GM18505 (cell line): ENCODE data around the gene TMEM263.

ENCODE experiments used
- ATAC-seq: cut with Tn5 transposase; IDR thresholded peaks from one replicate; pipeline ENCODE4 v1.9.1; 2021; ENCODE audit not compliant: unreplicated experiment
- POLR2A ChIP-seq: IDR thresholded peaks from 4 replicates; pipeline ENCODE4 v1.6.1; 2011; ENCODE audit warnings: borderline replicate concordance; ENCODE audit not compliant: insufficient read depth, insufficient read length; ENCODE audit errors: extremely low read depth

The TMEM263 gene

DNA sequence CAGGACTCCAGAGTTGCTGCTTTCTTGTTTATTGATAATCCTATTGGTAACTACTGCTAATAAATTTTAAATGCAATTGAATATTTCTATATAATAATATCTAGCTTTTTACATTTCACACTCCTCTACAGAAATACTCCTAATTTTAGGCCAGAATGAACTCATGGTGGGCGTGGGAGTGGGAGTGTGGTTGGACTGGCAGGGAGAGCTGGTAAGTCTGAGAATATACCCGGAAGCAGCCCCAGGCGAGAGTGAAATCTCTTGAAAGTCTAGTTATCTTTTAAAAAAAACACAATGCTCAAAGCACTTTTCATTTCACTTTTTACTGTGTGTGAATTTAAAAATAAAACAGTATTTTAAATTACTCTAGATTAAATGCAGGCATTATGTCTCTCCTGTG, 4.7 kb downstream of the TMEM263 start:
- TF ChIP-seq POLR2A, result no peak
- ATAC-seq, result no peak

DNA sequence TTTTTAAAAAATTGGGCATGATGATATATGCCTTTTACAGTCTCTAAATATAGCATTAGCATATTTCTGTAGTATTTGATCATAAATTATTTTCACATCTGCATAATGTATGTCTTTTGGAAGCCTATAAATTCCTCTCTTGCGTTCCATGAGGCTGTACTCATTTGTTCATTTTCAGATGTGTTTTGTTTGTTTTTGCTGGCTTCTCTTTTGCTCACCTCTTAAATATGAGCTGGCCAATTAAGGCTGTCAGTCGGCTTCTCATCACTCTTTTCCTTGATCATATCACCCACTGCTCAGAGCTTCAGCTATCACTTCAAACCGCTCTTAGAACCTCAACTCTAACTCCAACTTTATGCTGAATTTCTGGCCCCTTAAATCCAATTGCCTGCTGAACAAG, 6.6 kb downstream of the TMEM263 start:
- ATAC-seq, result no peak

DNA sequence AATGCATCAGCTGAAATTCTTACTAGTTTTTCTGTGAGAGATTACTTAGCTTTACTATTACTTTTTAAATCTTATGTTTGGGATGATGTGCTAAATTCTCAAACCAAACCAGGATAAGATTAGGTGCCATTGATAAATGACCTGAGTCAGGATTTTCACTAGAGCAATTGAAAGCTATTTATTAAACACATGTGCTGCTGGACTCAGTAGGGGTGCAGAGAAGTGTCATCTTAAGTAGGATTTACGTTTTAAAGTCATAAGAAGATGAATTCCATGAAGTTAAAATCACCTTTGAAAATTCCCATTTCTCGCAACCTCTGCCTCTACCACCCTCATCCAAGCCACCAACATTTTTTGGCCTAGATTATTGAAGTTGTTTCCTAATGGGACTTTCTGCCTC, 8.8 kb downstream of the TMEM263 start:
- no peak for ATAC-seq
- TF ChIP-seq POLR2A, result no peak

More for the DNA sequence above, 6.6 kb downstream of the TMEM263 start:
- TF ChIP-seq POLR2A, result no peak

DNA sequence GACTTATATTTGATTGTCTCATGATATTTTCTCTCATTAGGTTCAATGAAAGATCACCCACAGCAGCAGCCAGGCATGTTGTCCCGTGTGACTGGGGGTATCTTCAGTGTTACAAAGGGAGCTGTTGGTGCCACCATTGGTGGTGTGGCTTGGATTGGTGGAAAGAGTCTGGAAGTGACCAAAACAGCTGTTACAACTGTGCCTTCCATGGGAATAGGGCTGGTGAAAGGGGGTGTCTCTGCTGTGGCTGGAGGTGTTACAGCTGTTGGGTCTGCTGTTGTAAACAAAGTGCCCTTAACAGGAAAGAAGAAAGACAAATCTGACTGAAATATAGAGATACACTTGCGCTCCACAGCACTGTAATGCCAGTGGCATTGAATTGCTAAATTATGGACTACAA, 15.4 kb downstream of the TMEM263 start:
- TF ChIP-seq POLR2A, result no peak
- ATAC-seq, result no peak

DNA sequence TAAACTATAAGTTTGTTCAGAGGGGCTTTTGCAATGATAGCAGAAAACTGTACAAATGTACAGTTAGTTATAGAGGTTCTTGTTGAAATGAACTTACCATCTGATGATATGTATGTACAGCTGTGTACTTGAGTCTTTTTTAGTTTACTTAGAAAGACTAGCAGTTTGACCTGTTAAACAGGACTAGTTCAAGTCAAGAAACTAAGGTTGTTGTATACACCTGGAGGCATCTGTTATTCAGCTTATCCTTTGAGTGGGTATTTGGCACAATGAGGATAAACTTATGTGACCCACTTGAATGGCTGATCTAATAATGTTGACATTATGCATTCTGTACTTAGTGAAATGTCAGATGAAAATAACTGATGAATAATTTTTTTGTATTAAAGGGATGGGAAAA, 17.8 kb downstream of the TMEM263 start:
- no peak for TF ChIP-seq POLR2A
- no peak for ATAC-seq

DNA sequence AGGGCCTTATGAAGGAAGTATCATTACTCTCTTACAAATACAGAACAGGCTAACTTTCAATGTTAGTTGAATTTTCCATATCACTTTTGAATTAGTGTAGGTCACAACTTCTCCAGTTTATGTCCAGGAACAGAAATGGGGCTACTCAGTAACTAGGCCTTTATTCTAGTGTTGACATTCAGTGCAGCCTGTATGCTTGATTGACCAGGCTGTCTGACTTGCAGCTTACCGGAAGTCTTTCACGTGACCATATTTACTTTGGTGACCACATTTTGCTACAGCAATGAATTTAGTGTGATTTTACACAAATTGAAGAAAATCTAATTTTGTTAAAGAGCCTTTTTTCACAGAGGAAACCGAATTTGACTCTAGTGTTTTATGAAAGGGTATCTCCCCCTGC, 18.8 kb downstream of the TMEM263 start:
- no peak for TF ChIP-seq POLR2A
- peak; percentile 85 for ATAC-seq

DNA sequence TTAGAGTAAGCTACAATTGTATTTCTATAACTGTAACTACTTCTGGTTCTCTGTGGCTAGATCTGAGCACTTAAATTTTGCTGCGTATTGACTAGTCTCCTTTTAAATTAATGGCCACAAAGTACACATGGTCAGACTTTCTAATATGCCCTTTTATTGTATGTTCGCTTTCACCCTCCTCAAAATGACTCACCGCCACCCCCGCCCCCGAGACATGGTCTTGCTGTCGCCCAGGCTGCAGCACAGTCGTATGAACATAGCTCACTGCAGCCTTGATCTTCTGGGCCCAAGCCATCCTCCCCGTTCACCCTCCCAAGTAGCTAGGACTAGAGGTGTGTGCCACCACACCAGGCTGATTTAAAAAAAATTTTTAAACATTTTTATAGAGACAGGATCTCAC, 19.4 kb downstream of the TMEM263 start:
- no peak for ATAC-seq
- TF ChIP-seq POLR2A, result no peak

DNA sequence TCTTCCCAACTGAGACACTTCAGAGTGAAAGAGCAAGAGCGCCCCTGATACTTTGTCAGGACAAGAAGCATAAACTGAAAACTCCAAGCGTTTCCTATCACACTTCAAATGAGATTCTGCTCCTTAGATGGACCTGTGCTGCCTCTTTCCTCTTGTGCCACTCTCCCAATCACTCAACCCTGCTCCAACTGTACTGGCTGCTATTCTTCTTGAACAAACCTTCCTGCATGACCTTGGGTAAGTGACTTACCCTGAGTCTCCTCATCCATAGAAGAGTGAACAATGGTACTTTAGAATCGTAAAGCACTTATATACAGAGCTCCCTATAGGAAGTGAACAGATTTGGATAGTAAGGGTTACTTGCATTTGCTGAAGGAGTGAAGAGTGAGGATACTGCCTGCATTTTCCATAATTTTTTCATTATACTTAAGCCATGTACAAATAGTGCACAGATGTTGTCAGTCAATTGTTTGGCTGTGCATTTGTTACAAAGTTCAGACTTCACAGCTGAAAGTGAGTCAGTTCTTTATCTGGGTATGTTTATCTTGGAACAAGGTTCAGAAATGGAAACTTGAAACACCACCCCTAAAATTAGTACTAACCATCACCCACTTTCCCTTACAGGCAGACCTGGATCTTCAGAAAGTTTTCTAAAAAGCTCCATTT, 20.4 kb downstream of the TMEM263 start:
- TF ChIP-seq POLR2A, result no peak
- ATAC-seq, result no peak

DNA sequence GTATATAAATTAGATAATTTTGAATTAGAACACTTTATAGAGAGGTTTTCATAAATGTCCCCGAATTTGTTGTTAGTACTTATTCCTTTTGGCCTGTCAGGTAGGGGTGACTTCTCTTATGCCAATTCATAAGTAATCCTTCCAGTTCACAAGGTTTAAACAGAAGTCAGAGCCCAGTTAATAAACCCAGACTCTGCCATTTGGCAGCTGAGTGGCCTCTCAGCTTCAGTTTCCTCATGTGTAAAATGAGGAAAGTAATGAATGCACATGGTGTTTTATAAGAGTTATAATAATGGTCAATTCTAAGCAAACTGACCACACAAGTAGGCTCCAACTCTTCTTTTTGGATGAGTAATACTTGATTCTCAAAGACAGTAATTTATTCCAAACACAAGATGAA, 21.0 kb downstream of the TMEM263 start:
- no peak for ATAC-seq
- no peak for TF ChIP-seq POLR2A

DNA sequence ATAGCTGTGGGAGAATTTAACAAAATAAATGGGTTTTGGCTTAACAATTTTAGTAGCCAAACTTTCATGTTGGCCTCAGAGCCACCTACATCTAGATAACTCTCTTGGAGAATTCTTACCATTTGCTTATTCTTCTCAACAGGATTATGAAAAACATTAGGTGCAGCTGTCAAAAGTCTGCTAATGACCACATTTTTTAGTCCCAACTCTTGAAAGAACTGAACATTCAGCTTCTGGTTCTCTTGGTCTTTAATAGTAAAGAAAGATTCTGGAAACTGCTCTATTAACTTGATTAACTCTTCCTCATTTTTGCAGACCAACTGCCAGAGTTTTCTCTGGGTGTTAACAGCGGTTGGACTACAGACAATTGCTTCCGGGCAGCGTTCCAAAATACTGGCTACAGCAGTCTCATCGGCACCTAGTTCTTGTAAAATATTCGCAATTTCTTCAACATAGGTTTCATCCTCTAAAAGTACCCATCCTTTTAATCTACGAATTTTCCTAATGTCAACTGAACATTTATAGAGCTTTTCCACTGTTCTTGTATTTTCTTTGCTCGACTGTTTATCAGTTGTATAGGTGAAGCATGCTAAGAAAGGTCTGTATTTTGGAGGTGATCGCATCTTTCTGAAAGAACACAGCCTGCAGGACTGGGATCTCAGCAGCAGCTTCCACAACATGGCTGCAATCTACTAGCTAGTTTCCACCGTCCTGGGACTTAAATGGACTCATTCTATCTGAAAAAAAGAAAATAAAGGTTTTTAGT, 22.5 kb downstream of the TMEM263 start:
- TF ChIP-seq POLR2A, result no peak
- no peak for ATAC-seq

DNA sequence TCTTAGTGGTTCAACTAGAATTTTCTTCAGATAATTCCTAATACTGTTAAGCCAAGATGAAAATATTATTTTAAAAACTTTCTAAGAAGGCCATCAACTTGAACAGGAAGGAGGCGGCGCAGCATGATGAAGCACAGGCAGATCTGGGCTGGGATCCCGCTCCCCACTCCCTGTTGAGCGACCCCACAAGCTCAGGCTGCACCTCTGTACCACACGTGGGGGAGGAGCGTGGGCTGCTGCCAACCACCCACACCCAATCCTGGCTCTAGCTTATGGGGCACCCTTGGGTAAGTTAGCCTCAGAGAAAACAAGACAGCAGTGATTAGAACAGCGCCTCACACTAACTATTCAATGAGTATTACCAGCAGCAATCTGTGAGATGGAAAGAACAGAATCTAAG, 25.2 kb downstream of the TMEM263 start:
- ATAC-seq, result no peak
- no peak for TF ChIP-seq POLR2A

DNA sequence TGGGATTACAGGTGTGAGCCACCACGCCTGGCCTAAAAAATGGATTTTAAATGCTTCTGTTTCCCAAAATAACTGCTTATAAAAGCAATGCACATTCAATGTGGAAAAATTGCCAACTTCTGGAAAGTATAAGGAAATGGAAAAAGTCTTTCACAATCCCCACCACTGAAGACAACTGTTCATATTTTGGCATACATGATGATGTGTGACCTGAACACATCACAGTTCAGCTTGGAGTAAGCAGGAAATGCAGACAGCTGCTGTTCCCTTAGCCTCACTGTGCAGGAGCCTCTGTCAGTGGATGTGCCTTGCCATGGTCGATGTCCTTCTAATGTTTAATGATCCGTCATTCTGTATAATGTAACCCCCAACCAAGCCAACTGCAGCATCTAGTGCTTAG, 26.1 kb downstream of the TMEM263 start:
- TF ChIP-seq POLR2A, result no peak
- no peak for ATAC-seq

DNA sequence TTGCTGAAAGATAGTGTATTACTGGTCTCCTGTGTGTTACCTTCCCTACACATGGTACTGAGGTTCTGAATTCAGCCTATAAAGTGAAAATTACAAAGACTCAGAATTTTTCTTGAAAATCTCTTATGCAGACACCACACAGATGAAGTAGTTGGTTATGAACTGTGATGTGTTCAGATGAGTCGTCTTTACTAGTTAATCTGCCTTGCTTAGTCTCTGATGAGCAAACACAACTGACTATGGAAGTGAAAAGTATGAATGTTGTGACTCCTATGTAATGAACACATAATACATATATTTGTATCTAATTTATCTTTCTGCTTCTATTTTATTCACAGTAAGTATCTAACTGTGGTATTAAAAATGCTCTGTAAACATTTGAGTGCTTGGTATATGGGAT, 26.5 kb downstream of the TMEM263 start:
- TF ChIP-seq POLR2A, result no peak
- ATAC-seq, result no peak

DNA sequence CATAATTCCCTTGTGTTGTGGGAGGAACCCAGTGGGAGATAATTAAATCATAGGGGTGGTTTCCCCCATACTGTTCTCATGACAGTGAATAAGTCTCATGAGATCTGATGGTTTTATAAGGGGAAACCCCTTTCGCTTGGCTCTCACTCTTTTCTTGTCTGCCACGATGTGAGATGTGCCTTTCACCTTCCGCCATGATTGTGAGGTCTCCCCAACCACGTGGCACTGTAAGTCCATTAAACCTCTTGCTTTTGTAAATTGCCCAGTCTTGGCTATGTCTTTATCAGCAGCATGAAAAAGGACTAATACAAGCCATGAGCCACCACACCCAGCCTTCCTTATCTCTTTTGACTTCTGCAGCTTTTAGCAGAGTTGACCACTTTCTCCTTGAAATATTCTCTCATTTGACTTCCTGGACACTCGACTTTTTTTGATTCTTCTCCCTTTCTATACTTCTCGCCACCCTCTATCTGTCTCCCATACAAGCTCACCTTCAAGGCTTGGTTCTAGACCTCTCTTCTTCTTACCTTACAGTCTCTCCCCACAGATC, 29.0 kb downstream of the TMEM263 start:
- no peak for TF ChIP-seq POLR2A
- ATAC-seq, result no peak
